HG03558 (cell line): ENCODE measurements around the gene APOBEC2.

Experiments
- ATAC-seq: cut with Tn5 transposase; IDR thresholded peaks from one replicate; pipeline ENCODE4 v1.9.1; 2021; ENCODE audit warnings: moderate number of reproducible peaks; ENCODE audit not compliant: unreplicated experiment; ENCODE audit errors: extremely low read depth

Gene APOBEC2

DNA sequence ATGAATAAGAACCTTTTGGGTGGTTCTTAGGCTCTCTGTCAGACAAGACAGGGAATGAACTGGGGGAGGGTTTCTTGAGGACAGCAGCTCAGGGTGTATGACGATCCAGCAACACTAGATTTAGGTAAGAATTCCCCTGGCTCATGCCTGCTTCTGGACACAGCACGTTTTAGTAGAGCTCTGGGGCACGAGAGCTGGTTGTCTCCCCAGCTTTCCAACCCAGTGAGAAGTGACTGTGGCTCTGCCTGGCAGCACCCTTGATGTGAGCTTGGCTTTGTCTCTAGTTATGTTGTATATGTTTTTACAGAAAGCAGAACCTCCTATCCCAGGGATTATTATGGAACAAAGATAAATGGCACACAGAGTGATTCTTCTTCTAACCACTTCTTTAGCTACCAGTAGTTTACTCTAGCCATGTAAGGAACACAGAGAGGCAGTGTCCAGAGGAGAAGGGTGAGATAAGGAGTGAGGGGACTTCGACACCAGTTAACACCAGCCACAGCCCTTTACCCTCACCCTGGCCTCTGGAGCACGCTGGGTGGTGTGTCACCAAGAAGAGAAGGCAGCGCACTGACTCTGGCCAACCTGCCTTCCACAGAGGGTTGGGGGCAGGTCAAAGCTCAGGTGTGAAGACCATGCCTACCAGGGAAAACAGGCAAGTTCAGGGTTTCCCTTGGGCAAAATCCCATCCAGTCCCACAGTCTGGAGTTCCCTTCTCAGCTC, 3.9 kb downstream of the APOBEC2 start:
- ATAC-seq = no peak

DNA sequence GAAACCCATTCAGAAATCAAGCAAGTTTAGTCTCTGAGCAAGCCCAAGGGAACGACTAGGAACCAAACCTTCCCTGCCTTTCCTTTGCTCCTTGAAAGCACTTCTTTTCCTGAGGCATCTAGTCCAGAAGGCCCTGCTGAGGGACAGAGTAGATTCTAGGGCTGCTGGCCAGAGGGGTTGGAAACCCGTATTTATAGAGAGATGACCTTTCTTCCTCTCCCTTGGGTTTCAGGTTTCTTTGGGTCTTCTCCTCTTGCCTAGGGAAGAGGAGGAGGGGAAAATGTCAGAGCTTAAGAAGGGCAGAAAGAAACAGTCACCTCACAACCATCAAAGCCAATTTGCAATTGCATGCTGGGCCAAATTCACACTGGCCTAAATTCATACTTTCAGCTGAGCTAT, 5.8 kb downstream of the APOBEC2 start:
- ATAC-seq = no peak

DNA sequence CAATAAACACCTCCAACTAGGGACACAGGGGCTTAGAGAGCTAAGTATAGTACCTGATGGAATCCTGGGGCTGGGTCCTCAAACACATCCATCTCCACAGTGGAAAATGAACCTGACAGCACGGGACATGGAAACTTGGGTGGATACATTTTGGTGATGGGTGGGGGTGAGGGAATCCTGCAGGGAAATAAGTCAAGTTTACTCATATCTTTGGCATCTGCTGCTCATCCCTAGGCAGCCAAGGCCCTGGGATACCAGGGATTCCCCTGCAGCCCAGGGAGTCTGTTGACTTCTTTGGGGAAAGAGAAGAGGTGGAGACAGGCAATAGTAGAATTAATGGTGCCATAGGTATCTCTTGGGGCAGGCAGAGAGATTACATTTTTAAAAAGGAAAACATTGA, 6.6 kb downstream of the APOBEC2 start:
- ATAC-seq = no peak

DNA sequence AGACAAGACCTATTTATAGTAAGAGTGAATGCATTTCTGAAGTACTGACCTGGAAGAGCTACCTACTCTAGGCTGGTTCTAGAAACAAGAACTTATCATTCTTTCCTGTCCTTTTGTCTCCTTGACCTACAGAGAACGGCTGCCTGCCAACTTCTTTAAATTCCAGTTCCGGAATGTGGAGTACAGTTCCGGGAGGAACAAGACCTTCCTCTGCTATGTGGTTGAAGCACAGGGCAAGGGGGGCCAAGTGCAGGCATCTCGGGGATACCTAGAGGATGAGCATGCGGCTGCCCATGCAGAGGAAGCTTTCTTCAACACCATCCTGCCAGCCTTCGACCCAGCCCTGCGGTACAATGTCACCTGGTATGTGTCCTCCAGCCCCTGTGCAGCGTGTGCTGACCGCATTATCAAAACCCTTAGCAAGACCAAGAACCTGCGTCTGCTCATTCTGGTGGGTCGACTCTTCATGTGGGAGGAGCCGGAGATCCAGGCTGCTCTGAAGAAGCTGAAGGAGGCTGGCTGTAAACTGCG, 8.3 kb downstream of the APOBEC2 start:
- ATAC-seq = no peak

DNA sequence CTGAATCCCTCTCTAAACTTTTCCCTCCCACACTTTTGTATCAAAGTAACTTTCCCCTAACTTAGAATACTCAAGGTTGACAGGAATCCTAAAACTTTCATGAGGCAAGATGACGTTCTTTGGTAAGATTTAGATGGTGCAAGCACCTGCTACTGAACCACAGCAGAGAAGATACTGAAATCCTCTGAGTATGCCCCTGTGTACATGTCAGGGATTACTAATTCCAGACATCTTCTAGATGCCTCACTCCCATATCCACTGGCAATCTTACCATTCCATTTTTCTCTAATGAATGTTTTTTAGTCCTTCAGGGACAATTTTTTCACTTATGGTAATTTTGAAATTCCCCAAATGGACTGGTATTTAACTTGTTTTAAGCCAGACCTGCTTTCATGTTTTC, 9.1 kb downstream of the APOBEC2 start:
- ATAC-seq = no peak

DNA sequence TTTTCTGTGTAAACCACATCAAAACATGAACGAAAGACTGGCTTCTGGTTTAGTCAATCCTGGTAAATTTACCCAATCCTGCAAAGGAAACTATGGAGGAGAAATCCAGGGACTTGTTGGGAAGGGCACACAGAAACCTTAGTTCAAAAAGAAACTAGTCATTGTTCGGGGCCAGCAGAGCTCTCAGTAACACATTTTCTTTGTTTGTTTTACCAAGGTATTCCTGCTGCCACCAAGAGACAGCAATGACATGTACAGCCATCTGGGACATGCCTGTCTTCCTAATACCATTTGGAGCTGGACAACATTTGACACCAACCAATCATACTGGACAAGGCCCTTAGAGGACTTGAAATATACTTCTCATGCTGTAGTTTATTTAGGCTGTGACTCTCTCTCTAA, 10.9 kb downstream of the APOBEC2 start:
- no peak for ATAC-seq

DNA sequence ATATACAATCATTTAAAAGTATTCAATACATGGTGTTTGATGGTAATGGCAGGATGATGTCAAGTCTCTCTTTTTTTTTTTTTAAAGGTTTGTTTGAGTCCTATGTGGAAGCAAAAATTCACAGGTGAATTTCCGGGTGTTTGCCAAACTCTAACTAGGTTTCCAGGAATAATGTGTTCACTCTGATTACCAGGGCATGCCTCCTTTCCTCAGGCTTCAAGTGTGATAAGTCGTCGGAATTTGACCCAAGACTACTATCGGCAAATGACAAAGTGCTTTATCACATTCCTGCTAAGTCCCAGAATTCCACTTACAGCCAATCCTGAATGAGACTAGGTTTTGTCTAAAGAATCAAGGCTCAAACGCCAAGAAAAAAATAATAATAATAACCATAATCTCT, 11.8 kb downstream of the APOBEC2 start:
- ATAC-seq = no peak

DNA sequence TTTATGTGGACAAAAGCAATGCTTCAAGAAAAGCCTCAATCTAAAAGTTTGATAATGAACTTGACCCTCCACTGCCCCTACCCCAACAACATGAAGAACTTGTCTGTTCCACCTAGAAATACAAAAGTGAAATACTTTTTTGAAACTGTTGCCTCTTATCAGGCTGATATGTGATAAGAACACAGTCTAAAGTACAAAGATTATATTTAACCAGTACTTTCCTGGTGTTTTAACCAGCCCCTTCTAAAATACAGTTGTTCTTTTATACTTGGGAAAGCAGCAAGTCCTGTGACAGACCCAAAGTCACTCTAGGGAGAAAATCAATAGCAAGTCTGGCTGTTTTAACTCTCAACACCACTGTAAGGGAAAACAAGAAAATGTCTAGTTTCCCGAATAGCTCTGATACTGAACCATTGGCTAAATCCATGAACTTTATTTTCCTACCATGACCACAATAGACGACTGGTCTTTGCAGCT, 12.6 kb downstream of the APOBEC2 start:
- no peak for ATAC-seq

DNA sequence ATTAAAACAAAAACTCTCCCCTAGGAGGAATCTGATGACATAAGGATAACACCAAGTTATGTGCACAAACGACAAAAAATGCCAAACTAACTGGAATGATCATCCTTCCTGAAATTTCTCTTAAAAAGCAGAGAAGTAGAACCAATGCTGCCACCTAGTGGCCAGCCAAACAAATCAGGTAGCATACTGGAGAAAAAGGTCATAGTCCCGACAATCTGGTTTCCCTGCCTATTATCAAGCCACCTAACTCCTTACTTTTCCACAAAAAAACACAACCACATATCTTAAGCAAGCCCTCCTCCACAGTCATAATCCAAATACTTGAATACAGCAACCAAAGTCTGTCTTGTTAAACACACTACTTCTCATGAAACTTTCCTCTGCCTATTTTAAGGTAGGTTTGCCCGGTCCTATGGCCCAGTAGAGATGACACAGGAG, 13.9 kb downstream of the APOBEC2 start:
- ATAC-seq = no peak

DNA sequence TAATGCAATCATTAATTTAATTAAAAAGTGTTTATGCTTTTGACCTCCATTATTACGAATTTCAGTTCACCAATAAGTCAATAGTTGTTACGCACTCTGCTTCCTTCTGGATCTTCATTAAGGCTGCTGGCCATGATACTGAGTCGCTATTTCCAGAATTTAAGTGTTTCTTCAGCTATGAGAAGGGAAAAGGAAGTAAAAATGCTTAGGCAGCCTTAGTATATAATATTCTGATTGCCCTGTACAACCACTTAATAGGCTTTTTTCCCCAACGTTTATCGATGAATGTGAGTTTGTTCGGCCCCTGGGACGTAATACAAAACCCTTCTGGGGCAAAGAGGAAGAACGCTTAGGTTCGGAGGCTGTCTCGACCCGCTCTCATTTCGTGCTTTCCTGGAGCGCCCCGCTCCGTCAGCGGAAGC, 18.5 kb downstream of the APOBEC2 start:
- ATAC-seq = no peak

DNA sequence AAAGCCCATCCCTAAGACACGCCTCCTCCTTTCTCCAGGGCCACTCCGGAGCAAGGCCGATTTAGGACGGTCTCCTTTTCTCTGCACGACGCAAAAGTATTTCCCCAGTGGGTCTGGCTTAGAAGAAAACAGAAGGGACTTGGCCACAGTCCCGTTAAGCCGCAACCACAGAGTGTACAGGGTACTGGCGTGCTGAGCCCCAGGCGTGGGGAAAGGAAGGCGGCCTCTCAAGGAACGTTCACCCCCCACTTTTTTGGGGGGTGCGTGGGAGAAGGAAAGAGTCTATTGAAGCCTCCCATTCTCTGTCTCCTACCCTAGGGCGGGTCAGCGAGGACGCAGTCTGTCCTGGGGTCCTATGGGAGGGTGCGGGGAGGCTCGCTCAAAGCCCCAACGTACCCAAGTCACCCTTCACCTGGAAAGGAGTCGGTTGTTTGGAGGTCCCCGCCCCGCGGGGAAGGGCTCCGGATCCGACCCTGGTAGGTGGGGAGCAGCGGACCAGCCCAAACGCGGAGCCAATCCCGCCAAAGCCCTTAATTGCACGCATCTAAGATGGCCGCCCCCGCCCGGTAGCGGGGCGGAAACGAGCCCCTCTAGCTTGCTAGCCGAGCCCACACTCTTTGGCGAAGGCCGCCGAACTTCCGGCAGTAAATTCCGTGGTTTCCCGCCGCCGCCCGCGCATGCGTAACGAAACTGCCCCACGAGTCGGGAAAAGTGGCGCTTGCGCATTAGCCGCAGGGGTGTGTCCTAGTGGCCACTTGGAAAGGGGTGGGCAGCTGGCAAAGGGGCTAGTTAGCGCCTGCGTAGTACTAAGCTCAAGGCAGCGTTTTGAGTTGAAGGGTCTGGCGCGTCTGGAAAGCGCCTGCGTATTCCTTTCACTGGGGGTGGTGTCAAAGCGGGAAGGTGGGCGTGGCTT, 19.2 kb downstream of the APOBEC2 start, which contains the start of gene OARD1:
OARD1 (minus strand) TSS at position 434 of the 913 bp plus-strand sequence. CDS start 722 bp downstream, outside the sequence.
- ATAC-seq = peak; percentile 44

DNA sequence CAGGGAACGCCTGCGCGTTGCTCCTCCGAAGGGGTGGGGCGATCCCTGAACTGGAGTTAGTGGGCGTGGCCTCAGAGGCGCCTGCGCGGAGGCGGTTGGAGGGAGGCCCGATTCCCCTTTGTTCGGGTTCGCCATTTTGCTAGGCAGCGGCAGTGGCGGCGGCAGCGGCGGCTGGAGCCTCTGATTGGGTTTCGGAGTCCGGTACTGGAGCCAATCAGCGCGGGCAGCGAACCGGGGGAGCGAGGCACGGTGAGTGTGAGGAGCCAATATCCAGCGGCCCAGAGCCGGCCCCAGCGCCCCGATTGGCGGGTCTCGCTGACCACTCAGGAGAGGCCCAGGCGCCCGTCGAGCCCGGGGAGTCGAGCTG, 19.8 kb downstream of the APOBEC2 start, which contains the start of gene NFYA:
NFYA (plus strand) TSS at position 139 of the 367 bp plus-strand sequence. CDS start 6,116 bp downstream, outside the sequence.
- peak; percentile 28 for ATAC-seq

DNA sequence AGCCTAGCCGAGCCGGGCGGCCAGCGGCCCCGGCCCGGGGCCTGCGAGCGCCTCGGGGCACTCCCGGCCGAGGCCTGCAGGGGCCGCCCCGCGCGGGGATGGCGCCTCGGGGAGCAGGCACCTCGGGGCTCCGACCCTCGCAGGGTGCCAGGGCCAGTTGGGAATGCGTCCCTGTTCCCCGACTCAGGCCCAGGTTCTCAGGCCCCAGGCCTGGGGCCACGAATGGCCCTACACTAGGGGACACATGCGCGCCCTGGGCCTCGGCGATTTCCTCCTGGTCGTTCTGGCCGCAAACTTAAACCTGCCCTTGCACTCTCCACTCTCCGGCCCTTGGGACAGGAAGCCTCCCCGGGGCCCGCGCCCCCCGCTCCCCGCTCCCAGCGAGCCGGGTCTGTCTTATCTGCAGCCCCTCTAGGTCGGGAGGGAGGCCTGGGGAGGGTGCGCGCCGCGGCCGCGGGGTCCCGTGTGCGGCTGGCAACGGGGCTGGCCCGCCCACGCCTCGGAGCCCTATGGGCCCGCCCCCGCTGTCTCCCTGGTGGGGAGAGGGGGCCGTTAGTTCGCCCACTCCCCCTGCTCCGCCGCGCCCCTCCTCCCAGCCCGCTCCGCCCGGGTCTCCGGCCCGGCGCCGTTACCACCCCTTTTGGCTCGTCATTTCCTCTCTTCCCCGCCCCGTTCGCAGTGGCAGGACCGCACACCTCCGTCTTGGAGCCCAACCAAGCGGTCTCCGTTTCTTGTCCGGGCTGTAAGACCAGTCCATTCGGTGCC, 20.4 kb downstream of the APOBEC2 start:
- no peak for ATAC-seq

DNA sequence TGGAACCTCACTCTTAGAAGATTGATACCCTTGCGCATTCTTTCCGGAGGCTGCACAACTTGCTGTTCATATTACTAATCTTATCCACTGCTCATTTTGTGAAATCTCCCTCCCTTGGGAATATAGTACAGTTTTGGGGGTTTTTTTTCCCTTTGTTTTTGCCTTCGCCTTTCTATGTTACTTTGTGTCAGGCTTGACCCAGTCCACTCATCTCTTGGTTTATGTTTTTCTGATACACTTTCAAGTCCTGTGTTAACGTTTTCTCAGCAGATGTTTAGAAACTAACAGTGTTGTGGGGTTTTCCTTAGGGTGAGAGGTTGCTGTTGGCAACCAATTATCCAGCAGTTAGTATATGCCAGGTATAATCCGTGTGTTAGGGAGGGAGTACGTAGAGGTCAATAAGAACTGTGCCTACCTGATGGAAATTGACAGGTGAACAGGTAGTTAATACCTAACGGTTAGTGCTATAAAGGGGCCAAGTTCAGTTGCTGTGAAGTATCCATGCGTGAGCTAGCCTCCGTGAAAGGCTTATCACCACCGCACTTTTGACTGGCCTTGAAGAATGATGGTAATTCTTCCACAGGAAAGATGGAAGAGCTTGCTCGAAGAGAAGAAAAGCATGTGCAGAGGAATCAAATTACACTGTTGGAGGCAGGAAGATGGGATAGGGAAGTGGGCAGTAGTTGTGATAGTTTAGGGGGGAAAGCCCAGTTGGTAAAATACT, 21.1 kb downstream of the APOBEC2 start:
- no peak for ATAC-seq

DNA sequence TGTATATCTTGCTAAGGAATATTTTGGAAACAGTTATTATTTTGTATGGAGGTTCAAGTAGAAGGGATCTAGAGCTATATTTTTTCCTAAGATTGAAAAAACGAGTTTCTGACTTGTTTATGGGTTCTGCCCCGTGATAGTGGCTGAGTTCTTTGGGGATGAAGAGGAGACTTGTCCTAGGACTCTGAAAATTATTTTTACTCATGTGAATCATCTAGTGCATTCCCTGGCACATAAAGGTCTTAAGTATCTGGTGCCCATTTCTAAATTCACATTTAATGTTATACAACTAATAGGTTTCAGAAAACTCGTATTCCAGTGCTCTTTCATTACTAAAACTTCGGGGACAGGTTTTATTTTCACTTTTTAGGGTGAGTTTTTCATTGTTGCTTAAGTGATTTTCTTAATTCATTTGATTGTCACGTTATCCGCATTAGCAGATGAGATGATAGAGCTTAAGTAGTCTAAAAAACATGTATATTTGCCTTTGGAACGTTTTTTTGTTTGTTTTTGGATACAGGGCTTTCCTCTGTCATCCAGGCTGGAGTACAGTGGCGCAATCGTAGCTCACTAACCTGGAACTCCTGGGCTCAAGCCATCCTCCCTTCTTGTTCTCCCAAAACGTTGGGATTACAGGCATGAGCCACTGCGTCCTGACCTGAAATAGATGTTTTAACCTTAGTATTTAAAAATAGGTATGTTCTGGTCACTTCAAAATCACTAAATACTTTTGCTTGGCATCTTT, 21.9 kb downstream of the APOBEC2 start:
- ATAC-seq = no peak

DNA sequence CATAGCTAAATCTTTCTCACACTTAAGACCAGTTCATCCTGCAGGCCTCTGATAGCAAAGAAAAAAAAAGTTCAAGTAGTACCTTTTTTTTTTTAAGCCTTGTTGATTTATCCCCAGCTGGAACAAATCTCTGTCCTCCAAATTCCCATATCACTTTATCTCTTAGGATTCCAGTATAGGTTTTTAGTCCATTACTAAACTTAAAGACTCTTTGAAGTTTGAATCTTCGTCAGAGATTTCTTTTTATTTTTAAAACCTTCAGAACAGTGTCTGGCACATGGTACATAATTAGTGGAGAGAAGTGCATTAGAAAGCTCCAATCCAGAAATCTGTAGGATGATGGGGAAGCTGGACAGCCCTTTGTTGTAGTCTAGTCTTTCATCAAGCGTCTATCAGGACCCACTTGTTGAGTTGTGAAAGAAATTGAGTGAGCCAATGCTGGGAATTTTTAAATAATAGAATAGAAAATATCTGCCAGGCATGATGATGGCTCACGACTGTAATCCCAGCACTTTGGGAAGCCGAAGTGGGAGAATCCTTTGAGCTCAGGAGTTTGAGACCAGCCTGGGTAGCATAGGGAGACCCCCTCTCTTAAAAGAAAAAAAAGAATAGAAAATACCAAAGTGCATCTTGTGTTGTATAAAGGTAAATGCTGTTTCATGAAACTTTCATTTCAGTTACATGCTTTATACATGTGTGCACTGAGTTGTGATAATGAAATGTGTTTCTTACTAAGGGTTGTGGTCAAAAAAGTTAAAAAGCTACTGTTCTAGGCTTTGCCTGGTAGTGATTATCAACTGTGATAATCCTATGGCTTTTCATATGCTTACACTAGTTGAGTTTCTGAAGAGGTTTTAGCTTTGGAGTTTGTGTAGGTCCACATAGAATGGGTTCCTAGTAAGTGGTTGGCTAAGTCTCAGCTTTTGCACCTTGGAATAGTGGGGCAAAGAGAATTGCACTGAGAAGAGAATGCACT, 22.9 kb downstream of the APOBEC2 start:
- no peak for ATAC-seq

DNA sequence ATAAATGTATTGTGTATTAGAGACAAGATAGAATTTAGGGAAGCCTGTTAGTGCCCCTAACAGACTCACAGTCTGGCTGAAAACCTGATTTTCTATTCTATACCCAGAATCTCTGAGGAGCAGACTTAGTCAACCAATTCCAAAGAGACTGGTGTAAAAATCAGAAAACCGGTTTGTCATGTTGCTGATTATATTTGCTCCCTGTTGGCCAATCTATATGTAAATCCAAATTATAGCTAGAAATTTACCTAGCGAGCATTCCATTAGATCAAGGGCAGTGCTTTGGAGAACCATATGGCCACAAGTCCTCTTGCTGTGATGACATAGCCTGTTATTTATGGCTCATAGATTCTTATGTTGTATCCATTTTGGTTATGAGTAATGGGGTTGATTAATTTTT, 24.5 kb downstream of the APOBEC2 start:
- ATAC-seq = no peak

DNA sequence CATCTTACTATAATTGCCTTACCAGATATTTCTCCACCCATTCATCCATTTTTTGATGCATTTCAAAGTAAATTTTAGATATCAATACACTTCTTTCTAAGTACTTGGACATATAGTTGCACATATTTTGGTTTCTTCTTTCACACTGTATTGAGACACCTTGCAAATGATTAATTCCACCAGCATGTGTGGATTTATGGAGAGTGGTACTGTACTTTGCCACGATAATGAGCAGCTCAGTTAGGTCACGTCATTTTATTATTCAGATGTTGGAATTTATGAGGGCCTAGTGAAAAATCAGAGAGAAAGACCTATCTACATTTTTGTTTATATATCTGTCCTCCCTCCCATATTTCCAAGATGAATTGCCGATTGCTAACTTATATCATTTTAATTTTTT, 25.1 kb downstream of the APOBEC2 start:
- ATAC-seq = no peak
